Lung (tissue), 12 donors: ENCODE measurements around the gene MUSTN1. TPM values are rescaled to one million over a fixed set of nuclear protein-coding genes. Genes with fewer than 3 reads are reported as not detected.

Experiments
- ATAC-seq: fragments of 200-7000 bp; cut with Tn5 transposase; one replicate; pipeline ENCODE4 v1.9.1; 2020; ENCODE audit warnings: moderate number of reproducible peaks; ENCODE audit not compliant: insufficient read depth, low FRiP score
- DNase-seq, 3 donors: peaks; one replicate each; pipeline ENCODE4 v3.0.0-alpha.2; 2013 to 2017
- H3K27ac ChIP-seq, 2 donors: one replicate each; pipeline ENCODE4 v1.5.1; 2013; ENCODE audit warnings: mild to moderate bottlenecking in 2 of 2, moderate library complexity in 2 of 2, control low read depth in 1 of 2, inconsistent platforms in 1 of 2, low read depth in 1 of 2, low read length in 1 of 2
- H3K27me3 ChIP-seq, 3 donors: one replicate each; pipeline ENCODE4 v1.5.1; 2013; ENCODE audit warnings: low read length in 2 of 3; ENCODE audit not compliant: control insufficient read depth in 3 of 3, insufficient read depth in 3 of 3
- H3K36me3 ChIP-seq, 4 donors: one replicate each; pipeline ENCODE4 v1.5.1; 2013; ENCODE audit warnings: low read length in 4 of 4, mild to moderate bottlenecking in 1 of 4, moderate library complexity in 1 of 4; ENCODE audit not compliant: control insufficient read depth in 4 of 4, insufficient read depth in 4 of 4
- H3K4me1 ChIP-seq, 5 donors: one replicate each; pipeline ENCODE4 v1.5.1; 2013; ENCODE audit warnings: low read length in 5 of 5, mild to moderate bottlenecking in 2 of 5, moderate library complexity in 1 of 5; ENCODE audit not compliant: control insufficient read depth in 5 of 5, insufficient read depth in 5 of 5
- H3K4me3 ChIP-seq: one replicate; pipeline ENCODE4 v1.5.1; 2013; ENCODE audit warnings: mild to moderate bottlenecking, control low read depth, moderate library complexity
- H3K9ac ChIP-seq, 2 donors: one replicate each; pipeline ENCODE4 v1.5.1; 2013; ENCODE audit warnings: low read length in 2 of 2, control low read depth in 1 of 2; ENCODE audit not compliant: insufficient read depth in 1 of 2
- H3K9me3 ChIP-seq, 4 donors: one replicate each; pipeline ENCODE4 v1.5.1; 2013; ENCODE audit warnings: low read length in 3 of 4, mild to moderate bottlenecking in 1 of 4, moderate library complexity in 1 of 4; ENCODE audit not compliant: control insufficient read depth in 4 of 4, insufficient read depth in 3 of 4
- CTCF ChIP-seq: IDR thresholded peaks from 2 replicates; pipeline ENCODE4 v1.5.1; 2012; ENCODE audit warnings: mild to moderate bottlenecking; ENCODE audit errors: control extremely low read depth, extremely low read depth
- WGBS, 2 donors: extraction: QIAGEN DNeasy Blood & Tissue Kit; methylation state at CpG; one replicate each; pipeline ENCODE4 v1.1.7; 2013; 5-methylcytosine and 5-hydroxymethylcytosine counted together
- polyA plus RNA-seq, 2 donors: library from polyadenylated mRNA; stranded (reverse); fragments of 200-250 nt; gene quantifications; one replicate each; pipeline ENCODE4 v1.2.1, GENCODE V29; 2013
- total RNA-seq, 2 donors: library from RNA; depleted of rRNA in 1 of 2; stranded (reverse); fragments of >200 nt in 1 of 2; gene quantifications; one replicate each; pipeline ENCODE4 v1.2.1, GENCODE V29; 2014 to 2021
- donor health status: control.
- donor health status: control.
- donor health status: Bipolar disorder and iron deficiency.
- donor health status: healthy.
- donor health status: DM: yes; HTN: yes; CAD: no.

MUSTN1 gene
- total and polyA plus RNA-seq, 4 donors: 3.3 to 39.0 (median 7.8) TPM

- peak overlapping the region in 1 of 2 donors; percentile 19 for H3K27ac ChIP-seq
- ATAC-seq: no peak
- 90 to 91% methylated on average over 3 of the region's 3 CpGs for WGBS, 2 donors
- DNase-seq: no peak
- no peak for TF ChIP-seq CTCF
- H3K9ac ChIP-seq: no peak overlapping the region
- no peaks in the 10 kb centered on the region for H3K9me3 ChIP-seq
- H3K4me3 ChIP-seq: no peak overlapping the region
- H3K4me1 ChIP-seq: peaks cover 0 to 7% (median 0%) of the 10 kb centered on the region in 5 donors
- H3K36me3 ChIP-seq: peaks cover 0 to 5% (median 3%) of the 10 kb centered on the region in 4 donors
- H3K27me3 ChIP-seq: no peaks in the 10 kb centered on the region
Observed at GRCh38 chr3:52880474-52880873, 45.7 kb upstream of the MUSTN1 start.

- Histone ChIP-seq H3K27me3 (no peaks in the 10 kb centered on the region), H3K4me3 (no peak overlapping the region), H3K9ac (no peak overlapping the region), H3K4me1 (peaks cover 0 to 7% (median 0%) of the 10 kb centered on the region in 5 donors), H3K27ac (no peak overlapping the region), H3K36me3 (peaks cover 0 to 4% (median 2%) of the 10 kb centered on the region in 4 donors), H3K9me3 (no peaks in the 10 kb centered on the region)
- TF ChIP-seq CTCF: no peak
- ATAC-seq: no peak
- DNase-seq: no peak
- WGBS, 2 donors: 96 to 97% methylated on average over 5 of the region's 5 CpGs
Observed at GRCh38 chr3:52880047-52880446, 45.2 kb upstream of the MUSTN1 start.

- no peak for ATAC-seq
- Histone ChIP-seq H3K27ac (no peak overlapping the region), H3K4me1 (peaks cover 0 to 7% (median 0%) of the 10 kb centered on the region in 5 donors), H3K9ac (no peak overlapping the region), H3K4me3 (no peak overlapping the region), H3K36me3 (peaks cover 0 to 4% (median 2%) of the 10 kb centered on the region in 4 donors), H3K27me3 (no peaks in the 10 kb centered on the region), H3K9me3 (no peaks in the 10 kb centered on the region)
- 96 to 98% methylated on average over 4 of the region's 4 CpGs for WGBS, 2 donors
- DNase-seq: no peak
- TF ChIP-seq CTCF: no peak
Observed at GRCh38 chr3:52879581-52879980, 44.8 kb upstream of the MUSTN1 start.

- Histone ChIP-seq H3K4me1 (peaks cover 0 to 7% (median 0%) of the 10 kb centered on the region in 5 donors), H3K9ac (no peak overlapping the region), H3K27ac (no peak overlapping the region), H3K36me3 (peaks cover 0 to 4% (median 2%) of the 10 kb centered on the region in 4 donors), H3K4me3 (no peak overlapping the region), H3K9me3 (no peaks in the 10 kb centered on the region), H3K27me3 (no peaks in the 10 kb centered on the region)
- no peak for ATAC-seq
- TF ChIP-seq CTCF: no peak
- 94 to 97% methylated on average over 4 of the region's 4 CpGs for WGBS, 2 donors
- DNase-seq: no peak
Observed at GRCh38 chr3:52879090-52879489, 44.3 kb upstream of the MUSTN1 start.
